ENCODE results near the gene PPP1R12B.
"Not testable (repeated sequence)": the region's sequence is repeated elsewhere in the genome, so short reads cannot be mapped to it uniquely, and the experiment has no call there.

PPP1R12B gene

DNA sequence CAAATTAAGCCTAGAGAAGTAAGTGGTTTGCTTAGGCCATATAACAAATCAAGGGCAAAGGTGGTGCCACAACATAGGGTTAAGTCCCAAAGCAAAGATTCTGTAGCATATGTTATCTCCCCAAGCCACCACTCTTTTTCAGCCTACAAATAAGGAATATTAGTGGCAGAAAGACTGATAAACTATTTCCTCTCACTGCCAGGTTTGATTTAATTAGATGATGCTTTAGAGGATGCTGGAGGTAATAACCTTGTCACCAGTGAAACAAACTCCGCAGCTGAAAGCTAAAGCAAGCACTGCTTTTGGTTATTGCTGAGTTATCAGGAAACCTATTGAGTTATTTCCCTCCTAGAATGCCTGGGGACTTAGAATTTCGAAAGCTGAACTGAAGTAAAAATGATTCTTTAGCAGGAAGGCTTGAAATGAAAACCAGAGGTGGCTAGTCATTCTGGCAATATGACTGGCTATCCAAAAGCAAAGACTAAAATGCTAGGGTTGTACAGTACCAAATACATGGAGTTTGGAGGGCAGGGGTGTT, 216.5 kb downstream of the PPP1R12B start:
- no peak for DNase-seq

DNA sequence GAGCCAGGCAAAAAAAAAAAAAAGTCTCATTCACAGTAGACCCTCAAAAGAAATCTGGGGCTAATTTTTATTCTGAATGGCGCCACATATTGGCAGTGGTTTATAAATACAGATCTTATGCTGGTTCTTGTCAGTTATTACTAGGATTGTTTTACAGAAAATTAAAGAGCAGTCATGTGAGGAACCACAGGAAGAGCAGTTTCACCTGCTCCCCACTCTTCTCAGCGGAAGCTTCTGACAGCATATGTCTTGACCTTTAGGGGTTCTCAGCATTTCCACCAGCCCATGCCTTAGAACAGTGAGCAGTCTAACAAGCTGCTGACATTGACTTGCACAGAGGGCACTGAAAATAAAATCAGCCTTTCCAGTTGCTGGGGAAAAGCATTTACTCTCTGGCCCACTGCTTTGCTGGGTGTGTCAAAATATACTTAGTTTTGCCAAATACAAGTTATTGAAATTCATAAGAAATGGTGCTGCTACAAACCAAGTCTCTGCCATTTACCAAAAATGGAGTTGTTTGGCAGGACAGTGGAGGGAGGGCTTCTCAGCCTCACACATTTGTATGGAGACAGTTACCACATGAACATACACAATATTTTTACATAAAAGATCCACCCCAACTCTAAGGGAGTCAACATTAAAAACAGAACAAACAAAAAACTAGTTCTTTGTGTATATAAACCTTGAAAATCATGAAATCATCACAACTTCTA, 217.5 kb downstream of the PPP1R12B start:
- DNase-seq, result no peak

DNA sequence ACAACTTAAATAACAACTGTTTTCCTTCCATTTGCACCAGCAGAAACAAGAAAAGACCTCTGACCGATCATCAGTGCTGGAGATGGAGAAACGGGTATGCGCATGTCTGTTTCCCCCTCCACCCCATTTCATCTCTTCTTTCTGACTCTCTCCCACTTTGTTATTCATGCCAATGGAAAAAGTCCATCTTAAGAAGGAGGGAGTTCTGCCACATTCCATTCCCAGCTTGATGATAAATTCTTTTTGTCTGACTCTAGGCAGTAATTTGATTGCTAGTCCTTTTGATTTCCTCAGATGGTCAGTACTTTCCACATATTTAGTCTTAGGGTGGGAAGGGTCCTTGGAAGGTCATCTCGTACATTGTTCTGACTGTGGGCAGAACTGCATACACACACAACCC, 219.2 kb downstream of the PPP1R12B start:
- no peak for DNase-seq

DNA sequence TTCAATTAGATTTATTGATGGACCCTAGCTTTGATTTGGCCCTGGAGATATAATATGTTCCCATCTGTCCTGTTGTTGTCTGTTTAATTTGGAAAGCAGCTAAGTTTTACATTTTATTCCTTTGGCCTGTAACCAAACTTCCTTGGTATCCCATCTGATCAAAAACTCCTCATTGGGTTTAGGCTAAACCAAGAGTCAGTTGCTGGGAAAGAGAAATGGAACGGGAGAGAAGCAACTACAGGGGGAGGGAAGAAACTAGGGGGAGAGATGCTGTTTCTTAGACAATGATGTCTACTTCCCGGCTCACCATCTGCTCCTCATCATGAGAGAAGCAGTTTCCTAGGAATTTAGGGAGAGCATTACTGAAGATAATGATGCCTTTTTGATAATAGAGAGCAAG, 219.9 kb downstream of the PPP1R12B start:
- no peak for DNase-seq

DNA sequence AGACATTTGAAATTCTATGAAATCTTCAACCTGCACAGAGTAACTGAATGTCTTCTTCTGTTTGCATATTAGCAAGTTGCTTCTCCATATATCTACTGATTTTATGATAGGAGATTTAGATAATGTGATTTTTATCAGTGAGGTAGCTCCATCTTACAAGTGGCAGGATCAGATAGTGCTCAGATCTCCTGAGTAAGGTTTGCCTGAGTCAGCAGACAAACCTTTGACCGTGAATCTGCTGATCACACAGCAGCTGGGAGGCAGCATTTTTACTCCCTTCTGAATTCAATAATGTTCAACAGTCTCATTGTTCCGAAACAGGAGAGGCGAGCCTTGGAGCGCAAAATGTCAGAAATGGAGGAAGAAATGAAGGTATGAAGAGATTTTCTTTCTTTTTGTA, 220.3 kb downstream of the PPP1R12B start:
- DNase-seq, result no peak

DNA sequence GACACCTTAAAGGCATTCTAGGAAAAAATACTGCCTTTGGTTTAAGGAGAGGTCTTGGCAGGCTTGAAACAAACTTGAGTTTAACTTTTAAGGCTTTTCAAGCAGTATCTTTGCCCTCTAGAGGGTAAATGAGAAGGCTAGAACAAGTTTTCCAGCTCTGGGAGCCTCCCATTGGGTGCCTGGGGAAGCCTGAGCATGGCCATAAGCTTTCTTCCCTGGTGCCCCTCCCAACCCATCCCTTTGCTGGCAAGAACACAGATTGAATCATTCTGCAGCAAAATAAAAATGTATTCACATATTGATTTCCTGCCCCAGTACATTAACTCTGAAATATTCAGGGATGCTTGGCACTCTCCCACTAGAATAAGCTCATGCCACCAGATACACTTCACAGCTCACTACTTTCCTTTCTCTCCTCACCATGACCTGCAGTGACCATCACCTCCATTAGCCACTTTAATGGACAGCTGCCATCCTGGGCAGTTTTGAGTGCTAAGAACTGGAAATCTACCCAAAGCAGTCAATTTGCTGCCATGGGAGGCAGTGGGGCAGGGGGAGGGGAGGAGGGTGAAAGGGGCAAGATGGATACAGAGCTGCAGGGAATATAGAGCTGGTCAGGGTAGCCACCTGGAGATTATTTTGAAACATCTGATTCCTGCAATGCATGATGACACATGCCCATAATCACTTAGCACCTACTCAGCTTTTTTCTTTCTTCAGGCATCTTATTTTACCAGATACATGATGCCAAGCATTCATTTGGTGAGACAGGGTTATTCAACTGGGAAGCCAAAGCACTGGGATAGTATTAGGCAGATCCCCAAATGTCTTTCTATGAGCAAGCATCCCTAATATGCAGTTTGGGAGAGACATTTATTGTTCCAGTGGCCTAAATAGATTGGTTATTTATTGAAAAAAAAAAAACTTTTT, 221.2 kb downstream of the PPP1R12B start:
- no peak for DNase-seq

DNA sequence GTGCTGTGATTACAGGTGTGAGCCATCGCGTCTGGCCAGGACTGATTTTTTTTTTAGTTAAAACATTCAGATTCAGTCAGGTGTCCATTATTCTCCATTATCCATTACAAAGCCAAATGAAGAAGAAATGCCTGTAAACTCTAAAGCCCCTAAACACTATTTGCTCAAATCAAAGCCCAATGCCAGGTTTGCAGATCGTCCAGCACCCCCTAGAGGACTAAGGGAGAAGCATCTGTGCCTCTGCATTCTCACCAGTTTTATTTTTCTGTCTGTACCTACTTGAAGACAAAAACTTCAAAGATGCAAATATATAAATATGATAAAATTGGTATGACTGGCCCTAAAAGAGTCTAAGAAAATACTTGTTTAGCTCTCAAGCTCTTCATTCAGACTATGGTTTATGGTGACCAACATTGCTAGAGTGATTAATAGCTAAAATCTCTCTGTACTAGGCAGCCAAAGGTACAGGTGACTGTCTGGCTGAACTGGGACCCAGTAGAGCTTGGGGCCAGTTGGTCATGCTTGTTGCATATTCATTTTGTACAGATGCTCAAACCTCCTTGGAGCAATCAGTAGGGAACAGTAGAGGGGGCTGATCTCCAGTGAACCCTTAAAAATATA, 223.3 kb downstream of the PPP1R12B start:
- no peak for DNase-seq

DNA sequence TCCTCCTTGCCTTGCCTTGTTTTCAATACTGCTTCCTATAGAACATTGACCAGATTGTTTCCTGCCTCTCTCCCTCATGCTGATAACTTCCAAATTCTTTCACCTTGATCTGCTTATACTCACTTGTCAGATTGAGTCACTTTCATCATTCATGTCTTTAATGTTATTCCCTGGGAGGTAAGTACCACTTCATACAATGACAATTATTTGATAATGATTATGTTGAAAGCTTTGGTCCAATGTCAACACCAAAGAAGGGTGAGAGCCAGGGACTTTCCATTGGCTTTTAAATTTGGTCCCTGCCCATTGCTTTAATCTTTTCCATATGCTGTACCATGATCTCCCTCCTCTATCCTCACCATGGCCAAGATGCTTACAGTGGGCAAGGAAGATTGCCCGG, 224.4 kb downstream of the PPP1R12B start:
- DNase-seq, result no peak

DNA sequence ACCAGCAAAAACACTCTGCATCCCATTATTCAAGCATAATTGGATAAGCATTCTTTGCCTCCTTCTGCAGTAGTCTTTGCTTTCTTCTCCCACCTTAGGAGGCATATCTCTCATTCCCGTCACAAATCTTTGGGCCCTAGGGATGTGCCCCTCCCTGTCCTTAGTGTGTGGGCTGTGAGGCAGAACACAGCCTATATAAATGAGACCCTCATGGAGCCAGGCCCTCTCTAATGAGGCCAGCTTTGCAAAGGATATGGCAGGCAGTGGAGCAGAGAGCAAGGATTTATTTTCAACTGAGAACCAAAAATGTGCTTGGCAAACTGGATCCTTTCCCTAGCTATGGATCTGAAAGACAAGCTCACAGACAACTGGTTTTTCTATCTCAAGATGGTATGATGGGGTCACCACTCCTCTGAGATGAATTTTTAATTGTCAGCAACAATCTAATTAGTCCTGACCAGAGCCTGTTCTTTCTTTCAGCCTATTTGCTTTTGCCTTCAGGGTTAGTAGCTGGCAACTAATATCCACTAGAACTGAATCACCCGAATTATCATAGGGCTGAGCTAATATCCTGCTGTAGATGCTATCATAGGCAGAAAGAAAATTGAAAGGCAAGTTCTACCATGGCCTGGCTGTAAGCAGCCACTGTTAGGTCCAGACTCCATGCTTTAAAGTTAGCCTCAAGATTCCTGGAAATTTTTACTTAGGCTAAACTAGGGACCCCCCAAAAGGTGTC, 227.6 kb downstream of the PPP1R12B start:
- DNase-seq, result no peak

DNA sequence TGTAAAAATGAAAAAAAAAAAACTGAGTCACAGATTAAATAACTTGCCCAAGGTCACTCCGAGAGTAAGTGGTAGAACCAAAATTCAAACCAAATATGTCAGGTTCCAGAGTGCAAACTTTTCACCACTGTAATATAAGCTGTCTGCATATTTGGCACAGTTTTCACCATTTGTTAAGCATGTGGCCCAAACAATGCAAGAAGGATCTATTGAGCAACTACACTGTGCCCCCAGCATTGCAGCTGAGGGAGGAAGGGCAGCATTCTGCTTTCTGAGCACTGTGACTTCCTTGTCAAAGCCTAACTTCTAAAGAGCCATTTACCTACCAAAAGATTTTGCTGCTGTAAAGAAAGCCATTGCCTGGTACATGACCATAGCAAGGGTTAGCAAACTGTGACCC, 228.3 kb downstream of the PPP1R12B start:
- no peak for DNase-seq

DNA sequence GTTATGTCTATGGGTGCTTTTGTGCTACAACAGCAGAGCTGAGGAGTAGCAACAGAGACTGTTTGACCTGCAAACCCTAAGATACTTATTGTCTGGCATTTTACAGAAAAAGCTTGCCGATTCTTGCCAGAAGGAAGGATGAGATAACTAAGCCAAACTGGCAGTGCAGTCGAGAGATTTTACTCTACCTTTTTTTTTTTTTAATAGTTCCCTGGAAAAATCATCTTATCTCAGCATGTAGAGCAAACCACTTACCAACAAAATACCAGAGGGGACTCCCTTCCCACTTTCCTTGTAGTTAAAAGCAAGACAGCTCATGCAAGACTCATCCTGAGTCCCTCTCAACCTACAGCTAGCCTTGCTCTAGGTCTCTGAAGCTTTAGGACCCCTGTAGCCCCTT, 228.9 kb downstream of the PPP1R12B start:
- DNase-seq, result no peak

DNA sequence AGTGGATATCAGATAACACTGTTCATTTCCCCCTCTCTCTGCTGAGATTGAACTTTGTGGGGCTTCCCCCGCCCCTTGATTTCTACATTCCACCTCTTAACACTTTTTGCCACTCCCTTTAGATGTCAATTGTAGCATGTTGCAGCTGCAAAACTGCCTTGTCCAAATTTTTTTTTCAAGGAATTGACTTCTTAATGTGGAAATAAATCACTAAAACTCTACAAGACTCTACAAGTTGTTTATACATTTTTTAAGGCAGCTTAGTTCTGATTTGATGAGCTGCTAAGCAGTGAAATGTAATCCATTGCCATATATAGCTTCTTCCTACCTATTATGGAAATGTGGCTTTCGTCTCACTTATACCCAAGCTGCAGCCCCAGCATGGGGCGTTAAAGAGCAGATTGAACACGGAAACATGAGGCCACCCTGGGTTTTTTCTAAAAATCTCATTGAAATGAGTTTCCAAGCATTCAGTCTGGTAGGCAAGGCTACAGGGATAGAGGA, 229.6 kb downstream of the PPP1R12B start:
- DNase-seq, result no peak

DNA sequence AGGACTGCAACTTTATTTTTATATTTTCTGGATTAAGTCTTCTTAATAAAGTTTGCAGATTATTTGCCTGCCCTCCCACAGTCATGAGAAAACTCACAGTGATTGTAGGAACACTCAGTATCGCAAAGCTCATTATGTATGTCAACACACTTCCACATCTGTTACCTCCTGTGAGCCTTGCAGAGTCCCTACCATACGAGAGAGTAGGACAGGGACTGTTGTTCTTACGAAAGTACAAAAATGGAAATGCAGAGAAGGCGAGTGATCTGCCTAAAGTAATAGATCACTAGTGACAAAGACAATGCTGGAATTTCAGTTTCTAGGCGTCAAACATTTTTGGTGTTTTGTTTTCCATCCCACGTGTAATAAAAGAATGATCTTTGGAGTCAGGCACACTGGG, 230.1 kb downstream of the PPP1R12B start:
- no peak for DNase-seq

DNA sequence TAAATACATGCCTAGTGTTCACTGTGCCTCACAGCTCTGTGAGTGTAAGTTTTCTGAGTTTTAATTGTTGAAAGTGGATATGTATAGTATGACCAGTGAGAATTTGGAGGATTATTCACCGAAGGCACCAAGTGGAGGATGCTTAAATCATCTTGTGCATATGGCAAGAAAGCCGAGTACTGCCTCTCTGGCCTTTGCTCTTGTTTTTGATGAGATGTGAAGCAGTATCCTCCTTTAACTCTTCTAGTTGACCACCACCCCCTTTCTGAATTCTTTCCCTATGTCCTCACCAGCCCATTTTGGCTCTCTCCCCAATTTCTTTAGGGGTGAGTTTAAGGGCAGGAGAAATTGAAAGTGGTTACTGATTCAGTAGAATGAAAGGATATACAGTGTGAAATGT, 231.3 kb downstream of the PPP1R12B start:
- DNase-seq, result no peak

DNA sequence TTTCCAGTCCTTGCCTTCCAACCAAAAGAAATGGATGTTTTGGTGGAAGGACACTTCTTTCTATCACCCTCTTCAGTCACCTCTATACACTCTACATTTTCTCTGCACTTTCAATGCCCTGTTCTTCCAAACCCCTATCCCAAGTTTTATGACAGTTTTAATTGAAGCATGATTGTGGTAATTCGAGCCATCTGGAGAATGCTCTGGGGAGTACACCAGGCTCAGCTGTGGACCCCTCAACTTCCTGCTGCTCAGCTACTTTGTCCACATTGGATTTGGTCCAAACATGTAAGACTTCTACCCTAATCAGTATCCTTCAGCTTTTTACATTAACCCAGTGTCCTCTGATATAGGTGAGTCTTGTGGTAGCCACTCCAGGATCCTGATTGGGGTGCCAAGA, 232.1 kb downstream of the PPP1R12B start:
- no peak for DNase-seq

DNA sequence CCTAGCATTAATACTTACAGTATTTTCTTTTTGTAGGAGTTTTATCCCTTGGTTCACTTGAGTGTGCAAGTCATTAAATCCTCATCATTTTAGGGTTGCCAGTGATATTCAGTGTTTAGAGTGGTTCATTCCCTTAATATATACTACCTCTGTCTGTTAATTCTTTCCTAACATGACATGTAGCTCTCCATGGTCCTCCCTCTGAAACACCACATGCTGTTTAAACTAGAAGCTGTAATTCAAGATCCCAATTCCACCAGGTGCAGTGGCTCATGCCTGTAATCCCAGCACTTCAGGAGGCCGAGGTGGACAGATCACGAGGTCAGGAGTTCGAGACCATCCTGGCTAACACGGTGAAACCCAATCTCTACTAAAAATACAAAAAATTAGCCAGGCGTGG, 233.9 kb downstream of the PPP1R12B start:
- not testable (repeated sequence) for DNase-seq

DNA sequence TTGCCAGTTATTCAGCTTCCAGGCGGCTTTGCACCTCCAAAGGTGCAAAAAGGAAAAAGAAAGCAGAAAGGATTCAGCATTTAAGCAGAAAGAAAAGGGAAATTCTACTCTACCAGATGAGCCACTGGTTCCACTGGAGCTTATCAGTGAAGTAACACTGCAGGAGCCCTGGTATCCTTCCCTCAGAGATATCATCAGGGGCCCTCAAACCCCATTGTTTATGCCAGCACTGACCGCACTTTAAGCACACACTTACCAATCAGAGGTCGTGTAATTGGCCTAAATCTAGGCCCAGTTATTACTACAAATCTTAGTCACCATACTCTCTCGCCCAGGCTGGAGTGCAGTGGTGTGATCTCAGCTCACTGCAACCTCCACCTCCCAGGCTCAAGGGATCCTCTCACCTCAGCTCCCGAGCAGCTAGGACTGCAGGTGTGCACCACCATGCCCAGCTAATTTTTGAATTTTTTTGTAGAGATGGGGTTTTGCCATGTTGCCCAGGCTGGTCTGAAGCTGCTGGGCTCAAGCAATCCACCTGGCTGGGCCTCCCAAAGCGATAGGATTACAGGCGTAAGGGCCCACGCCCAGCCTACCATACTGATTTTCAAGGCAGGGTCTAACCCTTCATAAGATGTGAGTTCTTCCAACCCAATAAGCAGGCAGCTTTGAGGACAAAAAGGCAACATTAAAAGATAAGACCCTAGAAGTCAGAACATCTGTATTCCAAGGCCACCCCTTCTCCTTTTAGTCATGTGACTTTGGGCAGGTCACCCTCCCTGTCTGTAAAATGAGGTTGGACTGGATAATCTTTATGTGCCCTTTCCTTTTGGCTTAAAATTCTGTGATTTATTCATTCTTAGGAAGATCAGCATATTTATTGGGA, 236.4 kb downstream of the PPP1R12B start:
- DNase-seq, result no peak

DNA sequence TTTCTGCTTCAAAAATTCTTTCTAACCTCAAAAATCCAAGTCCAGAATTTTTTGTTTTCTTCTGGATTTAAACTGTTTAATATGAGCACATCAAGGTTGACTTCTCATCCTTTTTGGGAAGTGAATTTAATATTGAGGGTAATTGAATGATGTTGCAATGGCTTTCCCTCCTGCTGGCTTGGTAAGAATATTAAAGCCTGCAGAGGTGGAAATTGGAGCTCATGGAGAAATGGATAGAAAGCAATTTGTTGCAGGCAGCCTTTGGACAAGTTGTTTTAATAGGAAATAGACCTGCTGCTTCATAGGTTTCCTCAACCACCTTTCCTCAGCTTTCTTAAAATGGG, 237.1 kb downstream of the PPP1R12B start:
- no peak for DNase-seq

DNA sequence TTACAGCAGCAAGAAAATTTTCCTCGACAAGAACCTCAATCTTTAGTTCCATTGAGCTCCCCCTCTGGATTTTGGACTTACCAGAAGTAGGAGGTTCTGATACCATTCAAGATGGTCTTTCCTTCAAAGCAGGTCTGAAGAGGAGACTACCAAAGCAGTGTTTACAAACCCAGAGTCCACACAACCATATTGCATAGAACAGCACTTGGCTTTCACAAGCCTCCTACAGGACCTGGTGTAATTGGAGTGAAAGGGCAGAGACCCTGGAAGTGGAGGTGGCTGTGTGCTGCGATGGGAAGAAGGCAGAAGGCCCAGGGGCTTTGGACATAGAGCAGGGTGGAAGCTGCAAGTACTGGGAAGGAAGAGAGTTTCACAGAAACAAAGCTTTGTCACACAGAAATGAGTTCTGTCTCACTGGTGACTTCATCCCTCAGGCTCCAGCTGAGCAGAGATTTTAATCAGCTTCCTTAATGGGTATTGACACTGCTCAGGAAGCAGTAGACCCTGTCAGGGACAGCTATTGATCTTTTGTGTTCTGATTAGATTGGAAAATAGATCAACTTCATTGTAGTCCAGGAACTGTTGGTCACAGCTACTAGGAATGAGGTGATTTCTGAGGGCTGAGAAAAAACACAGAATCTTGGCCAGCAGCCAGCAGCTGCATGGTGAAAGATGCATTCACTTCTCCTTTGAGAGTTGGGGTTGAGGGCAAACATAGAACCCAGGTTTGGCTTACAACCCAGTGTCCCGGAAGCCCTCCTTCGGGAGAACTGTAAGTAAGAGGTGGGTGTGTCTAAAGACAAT, 237.7 kb downstream of the PPP1R12B start:
- DNase-seq, result no peak

DNA sequence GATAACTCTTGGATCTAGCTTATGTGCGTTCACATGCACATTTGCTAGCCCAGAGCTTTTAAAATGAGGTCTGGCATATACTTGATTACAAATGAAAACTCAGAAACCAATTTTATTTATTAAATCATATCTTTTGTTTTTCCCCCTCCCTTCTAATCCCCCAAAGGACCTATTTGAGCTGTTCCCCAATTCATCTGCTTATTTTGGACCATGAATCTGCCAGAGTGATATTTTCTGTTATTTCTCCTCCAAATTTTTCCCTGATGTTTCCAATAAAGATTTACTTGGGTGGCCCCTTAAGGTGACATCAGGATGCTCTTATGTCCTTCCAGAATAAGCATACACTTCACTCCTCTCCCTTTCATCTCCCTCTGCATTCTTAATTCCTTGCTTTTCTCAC, 238.4 kb downstream of the PPP1R12B start:
- DNase-seq, result no peak

All from T-helper 9 cell (primary cell).